Lower lobe of right lung (tissue), 2 donors: ENCODE results near the gene CCDC117. TPM values are rescaled to one million over a fixed set of nuclear protein-coding genes. Genes with fewer than 3 reads are reported as not detected.
"Not testable (repeated sequence)": the region's sequence is repeated elsewhere in the genome, so short reads cannot be mapped to it uniquely, and the experiment has no call there.

ENCODE experiments used
- ATAC-seq, 2 donors: fragments of 200-7000 bp; cut with Tn5 transposase; one replicate each; pipeline ENCODE4 v1.9.1; 2020 to 2022; ENCODE audit warnings: mild to moderate bottlenecking in 2 of 2, moderate library complexity in 2 of 2
- DNase-seq: peaks from one replicate; pipeline ENCODE4 v3.0.0-alpha.2; 2020
- H3K27ac ChIP-seq: fragments of 200-600 bp; one replicate; pipeline ENCODE4 v1.8.0; 2022
- H3K27me3 ChIP-seq: fragments of 200-600 bp; one replicate; pipeline ENCODE4 v1.8.0; 2022; ENCODE audit warnings: low read depth
- H3K36me3 ChIP-seq: fragments of 200-600 bp; one replicate; pipeline ENCODE4 v1.8.0; 2022; ENCODE audit warnings: mild to moderate bottlenecking
- H3K4me1 ChIP-seq: fragments of 200-600 bp; one replicate; pipeline ENCODE4 v1.8.0; 2022
- H3K4me3 ChIP-seq: fragments of 200-600 bp; one replicate; pipeline ENCODE4 v1.8.0; 2022; ENCODE audit warnings: mild to moderate bottlenecking
- H3K9me3 ChIP-seq: fragments of 200-600 bp; one replicate; pipeline ENCODE4 v1.8.0; 2022
- intact Hi-C: fragments of 100-400 bp; cut with DNase I; formaldehyde crosslinking; loops from one replicate; pipeline ENCODE4 v1.11.0; 2022
- total RNA-seq: library from RNA; stranded (reverse); fragmentation: NEBNext Ultra II Directional; extraction: Animal tissue kit (Norgen Biotek cat#: 25700); gene quantifications from one replicate; pipeline ENCODE4 v1.2.1, GENCODE V29; 2021
- TF ChIP-seq, protein P1 (sequence below): fragments of 200-600 bp; IDR thresholded peaks from one replicate; pipeline ENCODE4 v1.8.0; 2022; ENCODE audit warnings: antibody characterized with exemption, mild to moderate bottlenecking
- donor health status: DM: no; HTN: yes; CAD: no; lungs with severe emphysema.

CCDC117 gene
- total RNA-seq, 1 donor from 2014 or later, result 21.4 TPM

DNA sequence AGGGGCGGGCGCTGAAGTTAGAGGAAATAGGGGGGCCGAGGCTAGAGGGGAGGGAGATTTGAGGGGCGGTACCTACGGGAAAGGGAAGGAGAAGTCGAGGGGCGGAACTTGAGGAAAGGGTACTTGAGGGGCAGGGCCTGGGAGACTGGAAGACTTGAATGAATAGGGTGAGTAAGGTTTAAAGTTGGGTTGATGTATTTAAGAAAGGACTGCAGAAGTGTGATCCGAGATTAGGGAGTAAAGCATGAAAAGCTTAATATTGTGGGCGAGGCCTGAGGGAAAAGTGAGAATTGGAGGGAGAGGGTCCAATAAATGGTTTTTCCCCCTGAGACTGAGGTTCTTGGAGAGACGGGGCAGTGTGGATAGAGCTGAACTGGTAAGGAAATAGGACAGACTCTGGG, 29.9 kb upstream of the CCDC117 start:
- H3K27me3 ChIP-seq, result no peaks in the 10 kb centered on the region
- ATAC-seq (no peak), DNase-seq (no peak)
- peaks cover 45% of the 10 kb centered on the region for H3K36me3 ChIP-seq
- H3K4me3 ChIP-seq, result peak overlapping the region; percentile 86
- TF ChIP-seq, protein P1, sequence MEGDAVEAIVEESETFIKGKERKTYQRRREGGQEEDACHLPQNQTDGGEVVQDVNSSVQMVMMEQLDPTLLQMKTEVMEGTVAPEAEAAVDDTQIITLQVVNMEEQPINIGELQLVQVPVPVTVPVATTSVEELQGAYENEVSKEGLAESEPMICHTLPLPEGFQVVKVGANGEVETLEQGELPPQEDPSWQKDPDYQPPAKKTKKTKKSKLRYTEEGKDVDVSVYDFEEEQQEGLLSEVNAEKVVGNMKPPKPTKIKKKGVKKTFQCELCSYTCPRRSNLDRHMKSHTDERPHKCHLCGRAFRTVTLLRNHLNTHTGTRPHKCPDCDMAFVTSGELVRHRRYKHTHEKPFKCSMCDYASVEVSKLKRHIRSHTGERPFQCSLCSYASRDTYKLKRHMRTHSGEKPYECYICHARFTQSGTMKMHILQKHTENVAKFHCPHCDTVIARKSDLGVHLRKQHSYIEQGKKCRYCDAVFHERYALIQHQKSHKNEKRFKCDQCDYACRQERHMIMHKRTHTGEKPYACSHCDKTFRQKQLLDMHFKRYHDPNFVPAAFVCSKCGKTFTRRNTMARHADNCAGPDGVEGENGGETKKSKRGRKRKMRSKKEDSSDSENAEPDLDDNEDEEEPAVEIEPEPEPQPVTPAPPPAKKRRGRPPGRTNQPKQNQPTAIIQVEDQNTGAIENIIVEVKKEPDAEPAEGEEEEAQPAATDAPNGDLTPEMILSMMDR, result no peak
- peak overlapping the region; percentile 96 for H3K27ac ChIP-seq
- H3K4me1 ChIP-seq, result peaks cover 17% of the 10 kb centered on the region
- intact Hi-C loops, result no loop called here
- no peaks in the 10 kb centered on the region for H3K9me3 ChIP-seq

DNA sequence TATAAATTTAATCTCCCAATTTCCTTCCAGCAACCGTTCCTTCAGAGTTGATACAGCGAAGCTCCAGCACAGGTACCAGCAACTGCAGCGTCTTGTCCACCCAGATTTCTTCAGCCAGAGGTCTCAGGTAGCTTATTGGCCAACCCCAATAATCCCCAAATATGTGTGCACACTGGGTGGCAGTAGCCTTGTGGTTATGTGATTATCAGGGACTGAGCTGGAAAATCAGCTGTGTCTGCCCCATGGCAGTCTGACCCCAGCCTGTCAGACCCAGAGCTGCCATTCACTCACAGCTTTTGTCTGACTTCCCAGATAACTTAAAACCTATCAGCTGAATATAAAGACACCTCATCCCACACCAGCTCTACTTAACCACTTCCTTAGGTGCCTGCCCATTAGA, 28.6 kb upstream of the CCDC117 start:
- Histone ChIP-seq H3K4me1 (peaks cover 17% of the 10 kb centered on the region), H3K27me3 (no peaks in the 10 kb centered on the region), H3K9me3 (no peaks in the 10 kb centered on the region), H3K36me3 (peaks cover 55% of the 10 kb centered on the region), H3K4me3 (no peak overlapping the region), H3K27ac (no peak overlapping the region)
- TF ChIP-seq, protein P1, result no peak
- ATAC-seq (no peak), DNase-seq (no peak)
- intact Hi-C loops, result no loop called here

DNA sequence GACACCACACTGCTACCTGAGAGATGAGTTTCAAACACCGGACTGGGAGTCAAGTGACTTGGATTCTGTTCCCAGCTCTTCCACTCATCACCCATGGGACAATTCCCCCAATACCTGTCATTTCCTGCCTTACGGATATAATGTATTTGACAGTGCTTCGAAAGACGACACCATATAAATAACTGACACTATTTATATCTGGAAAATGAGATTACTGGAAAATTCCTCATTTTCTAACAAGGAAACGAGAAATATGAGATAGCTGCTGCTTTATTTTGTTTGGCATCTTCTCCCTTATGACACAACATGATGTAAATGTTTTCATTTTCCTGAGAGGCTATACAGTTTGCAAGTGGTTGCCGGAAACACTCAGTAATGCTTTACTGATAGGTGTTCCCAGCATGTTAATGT, 22.0 kb upstream of the CCDC117 start:
- intact Hi-C loops, result no loop called here
- ATAC-seq, result peak in 1 of 2 donors; percentile 40
- no peaks in the 10 kb centered on the region for H3K4me1 ChIP-seq

DNA sequence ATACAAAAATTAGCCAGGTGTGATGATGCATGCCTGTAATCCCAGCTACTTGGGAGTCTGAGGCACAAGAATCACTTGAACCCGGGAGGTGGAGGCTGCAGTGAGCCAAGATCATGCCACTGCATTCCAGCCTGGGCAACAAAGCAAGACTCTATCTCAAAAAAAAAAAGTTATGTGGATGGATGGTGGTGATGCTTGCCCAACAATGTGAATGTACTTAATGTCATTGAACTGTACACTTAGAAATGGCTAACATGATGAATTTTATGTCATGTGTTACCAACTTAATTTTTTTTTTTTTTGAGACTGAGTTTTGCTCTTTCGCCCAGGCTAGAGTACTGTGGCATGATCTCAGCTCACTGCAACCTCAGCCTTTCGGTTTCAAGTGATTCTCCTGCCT, 18.0 kb upstream of the CCDC117 start:
- H3K27ac ChIP-seq, H3K4me3 ChIP-seq, H3K4me1 ChIP-seq, H3K9me3 ChIP-seq, H3K36me3 ChIP-seq, intact Hi-C loops, DNase-seq, ATAC-seq, H3K27me3 ChIP-seq: not testable (repeated sequence)

More for the DNA sequence above, 22.0 kb upstream of the CCDC117 start:
- Histone ChIP-seq H3K9me3 (no peaks in the 10 kb centered on the region), H3K27ac (no peak overlapping the region), H3K36me3 (peaks cover 39% of the 10 kb centered on the region), H3K27me3 (no peaks in the 10 kb centered on the region), H3K4me3 (no peak overlapping the region)
- DNase-seq, result no peak
- TF ChIP-seq, protein P1, result no peak

DNA sequence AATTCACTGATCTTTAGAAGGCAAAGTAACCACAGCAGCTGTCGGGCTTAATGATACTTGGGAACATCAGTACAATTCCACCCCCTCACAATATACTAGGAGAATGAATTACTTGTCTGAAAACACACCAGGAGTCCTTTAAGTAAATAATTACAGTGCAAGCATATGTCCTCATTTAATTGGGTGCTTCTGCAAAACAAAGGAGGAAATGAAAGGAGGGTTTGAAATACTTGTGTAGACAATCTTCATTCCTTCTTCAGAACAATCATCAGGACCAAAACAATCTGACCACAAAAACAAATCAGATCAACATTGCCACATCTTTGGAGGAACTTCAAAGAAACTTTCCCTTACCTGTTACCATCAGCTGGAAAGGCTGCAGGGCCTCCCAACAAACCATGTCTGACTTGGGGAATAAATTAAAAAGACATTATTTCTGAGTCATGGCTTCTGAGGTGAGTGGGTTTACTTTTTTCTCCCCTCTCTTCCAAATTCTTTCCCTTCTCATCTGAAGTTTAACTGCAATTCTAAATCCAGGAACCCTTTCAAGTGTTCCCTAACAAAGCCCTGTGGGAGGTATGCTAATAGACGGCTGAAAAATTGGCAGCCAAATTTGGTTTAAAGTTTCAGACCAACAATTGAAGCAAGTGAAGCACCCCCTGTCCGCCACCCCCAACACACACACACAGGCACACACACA, 12.5 kb upstream of the CCDC117 start:
- DNase-seq (no peak), ATAC-seq (no peak)
- H3K27ac ChIP-seq, result no peak overlapping the region
- H3K27me3 ChIP-seq, result no peaks in the 10 kb centered on the region
- H3K4me1 ChIP-seq, result no peaks in the 10 kb centered on the region
- intact Hi-C loops, result no loop called here
- H3K36me3 ChIP-seq, result no peaks in the 10 kb centered on the region
- no peaks in the 10 kb centered on the region for H3K9me3 ChIP-seq
- TF ChIP-seq, protein P1, result no peak
- no peak overlapping the region for H3K4me3 ChIP-seq

DNA sequence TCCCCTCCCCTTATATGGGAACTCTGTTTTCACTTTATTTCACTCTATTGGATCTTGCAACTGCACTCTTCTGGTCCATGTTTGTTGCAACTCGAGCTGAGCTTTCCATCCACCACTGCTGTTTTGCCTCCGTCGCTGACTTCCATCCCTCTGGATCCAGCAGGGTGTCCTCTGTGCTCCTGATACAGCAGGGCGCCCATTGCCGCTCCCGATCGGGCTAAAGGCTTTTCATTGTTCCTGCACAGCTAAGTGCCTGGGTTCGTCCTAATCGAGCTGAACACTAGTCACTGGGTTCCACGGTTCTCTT, 11.1 kb upstream of the CCDC117 start:
- intact Hi-C loops, result no loop called here
- DNase-seq (no peak), ATAC-seq (no peak)
- H3K4me3 ChIP-seq, result no peak overlapping the region
- H3K4me1 ChIP-seq, result no peaks in the 10 kb centered on the region
- no peaks in the 10 kb centered on the region for H3K27me3 ChIP-seq
- H3K9me3 ChIP-seq, result no peaks in the 10 kb centered on the region
- H3K36me3 ChIP-seq, result no peaks in the 10 kb centered on the region
- no peak overlapping the region for H3K27ac ChIP-seq
- TF ChIP-seq, protein P1, result no peak

DNA sequence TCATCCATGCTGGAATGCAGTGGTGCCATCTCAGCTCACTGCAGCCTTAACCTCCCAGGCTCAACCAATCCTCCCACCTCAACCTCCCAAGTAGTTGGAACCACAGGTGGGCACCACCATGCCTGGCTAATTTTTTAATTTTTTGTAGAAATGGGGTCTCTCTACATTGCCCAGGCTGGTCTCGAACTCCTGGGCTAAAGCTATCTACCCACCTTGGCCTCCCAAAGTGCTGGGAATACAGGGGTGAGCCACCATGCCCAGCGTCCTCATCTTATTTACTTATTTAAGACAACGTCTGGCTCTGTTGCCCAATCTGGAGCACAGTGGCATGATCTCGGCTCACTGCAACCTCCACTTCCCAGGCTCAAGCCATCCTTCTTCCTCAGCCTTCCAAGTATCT, 10.5 kb upstream of the CCDC117 start:
- intact Hi-C loops, H3K9me3 ChIP-seq, H3K4me3 ChIP-seq, H3K27ac ChIP-seq, H3K36me3 ChIP-seq, H3K27me3 ChIP-seq, DNase-seq, H3K4me1 ChIP-seq, ATAC-seq: not testable (repeated sequence)
